Dendritic cell treated with granulocyte-macrophage colony-stimulating factor and Interleukin-4, amounts not matched to agents 40 ng/mL and 50 ng/mL, for 4 days (primary cell): ENCODE results near the gene OVAAL.

Experiments
- H3K27ac Mint-ChIP-seq: one replicate; pipeline ENCODE4 v1.8.0; 2022; ENCODE audit warnings: mild to moderate bottlenecking, mixed read lengths
- H3K27me3 Mint-ChIP-seq: one replicate; pipeline ENCODE4 v1.8.0; 2022; ENCODE audit warnings: mild to moderate bottlenecking, mixed read lengths
- H3K36me3 Mint-ChIP-seq: one replicate; pipeline ENCODE4 v1.8.0; 2022; ENCODE audit warnings: low read depth, mixed read lengths
- H3K4me1 Mint-ChIP-seq: one replicate; pipeline ENCODE4 v1.8.0; 2022; ENCODE audit warnings: low read depth, mixed read lengths
- H3K4me3 Mint-ChIP-seq: one replicate; pipeline ENCODE4 v1.8.0; 2022; ENCODE audit warnings: mild to moderate bottlenecking, moderate library complexity, mixed read lengths
- H3K9me3 Mint-ChIP-seq: one replicate; pipeline ENCODE4 v1.8.0; 2022; ENCODE audit warnings: mixed read lengths
- intact Hi-C: fragments of 100-400 bp; cut with micrococcal nuclease; formaldehyde crosslinking; loops from one replicate; pipeline ENCODE4 v1.15.0; 2022

Gene OVAAL

GRCh38 chr1:180594723-180595122 lies 36.0 kb downstream of the OVAAL start:
- no peaks in the 10 kb centered on the region for H3K36me3 Mint-ChIP-seq
- H3K27ac Mint-ChIP-seq: no peak overlapping the region
- intact Hi-C loops: no loop called here
- H3K27me3 Mint-ChIP-seq: no peaks in the 10 kb centered on the region
- H3K4me3 Mint-ChIP-seq: no peak overlapping the region
- no peaks in the 10 kb centered on the region for H3K9me3 Mint-ChIP-seq
- no peaks in the 10 kb centered on the region for H3K4me1 Mint-ChIP-seq

DNA sequence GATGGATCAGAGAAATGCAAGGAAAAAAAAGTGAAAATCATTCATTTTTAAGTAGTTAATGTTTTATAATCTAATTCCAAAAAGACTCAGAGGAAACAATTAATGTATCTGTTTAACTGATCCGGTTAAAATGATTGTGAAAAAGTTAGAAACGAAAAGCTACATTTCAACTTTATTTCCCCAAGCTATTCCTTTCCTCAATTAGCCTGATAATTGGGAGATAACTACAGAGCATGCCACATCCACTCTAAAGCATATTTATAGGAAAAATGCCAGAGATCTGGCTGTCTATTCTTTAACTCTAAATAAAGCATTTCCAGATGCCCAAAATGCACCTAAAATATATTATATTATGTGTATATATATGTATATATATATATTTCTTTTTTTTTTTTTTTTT lies 37.2 kb downstream of the OVAAL start:
- Mint-ChIP-seq H3K27me3 (no peaks in the 10 kb centered on the region), H3K27ac (no peak overlapping the region), H3K4me1 (no peaks in the 10 kb centered on the region), H3K9me3 (no peaks in the 10 kb centered on the region), H3K36me3 (no peaks in the 10 kb centered on the region), H3K4me3 (no peak overlapping the region)
- intact Hi-C loops: no loop called here

GRCh38 chr1:180597520-180597919 lies 38.8 kb downstream of the OVAAL start:
- H3K36me3 Mint-ChIP-seq: no peaks in the 10 kb centered on the region
- no peak overlapping the region for H3K27ac Mint-ChIP-seq
- no peaks in the 10 kb centered on the region for H3K9me3 Mint-ChIP-seq
- intact Hi-C loops: no loop called here
- H3K4me1 Mint-ChIP-seq: no peaks in the 10 kb centered on the region
- peaks cover 4% of the 10 kb centered on the region for H3K27me3 Mint-ChIP-seq
- no peak overlapping the region for H3K4me3 Mint-ChIP-seq

- H3K27ac Mint-ChIP-seq: no peak overlapping the region
- intact Hi-C loops: no loop called here
- peaks cover 4% of the 10 kb centered on the region for H3K27me3 Mint-ChIP-seq
- no peaks in the 10 kb centered on the region for H3K36me3 Mint-ChIP-seq
- H3K4me1 Mint-ChIP-seq: no peaks in the 10 kb centered on the region
- no peak overlapping the region for H3K4me3 Mint-ChIP-seq
- H3K9me3 Mint-ChIP-seq: no peaks in the 10 kb centered on the region
These were observed 39.7 kb downstream of the OVAAL start for GRCh38 chr1:180598333-180598974.

DNA sequence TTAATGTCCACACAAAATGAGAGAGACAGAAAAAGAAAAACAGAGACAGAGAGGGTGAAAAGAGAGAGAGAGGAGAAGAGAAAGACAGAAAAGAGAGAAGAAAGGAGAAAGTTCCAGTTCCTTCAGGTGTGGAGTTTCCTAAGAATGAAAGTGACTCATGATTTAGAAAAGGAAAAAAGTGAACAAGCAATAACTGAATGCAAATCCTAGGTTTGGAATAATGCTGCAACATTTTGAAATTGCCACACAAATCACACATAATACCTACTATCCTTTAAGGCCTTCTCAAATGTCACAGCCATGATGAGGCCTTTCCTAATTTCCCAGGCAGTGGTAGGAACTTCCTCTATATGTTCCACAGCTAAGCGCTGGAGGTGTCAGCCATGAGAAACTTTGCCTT lies 41.6 kb downstream of the OVAAL start:
- Mint-ChIP-seq H3K4me3 (no peak overlapping the region), H3K36me3 (no peaks in the 10 kb centered on the region), H3K27me3 (peaks cover 4% of the 10 kb centered on the region), H3K9me3 (no peaks in the 10 kb centered on the region), H3K27ac (no peak overlapping the region), H3K4me1 (no peaks in the 10 kb centered on the region)
- intact Hi-C loops: no loop called here

- H3K27me3 Mint-ChIP-seq: peaks cover 4% of the 10 kb centered on the region
- intact Hi-C loops: no loop called here
- no peaks in the 10 kb centered on the region for H3K9me3 Mint-ChIP-seq
- H3K36me3 Mint-ChIP-seq: no peaks in the 10 kb centered on the region
- no peaks in the 10 kb centered on the region for H3K4me1 Mint-ChIP-seq
- no peak overlapping the region for H3K27ac Mint-ChIP-seq
- H3K4me3 Mint-ChIP-seq: no peak overlapping the region
These were observed 42.7 kb downstream of the OVAAL start for GRCh38 chr1:180601512-180601911.

DNA sequence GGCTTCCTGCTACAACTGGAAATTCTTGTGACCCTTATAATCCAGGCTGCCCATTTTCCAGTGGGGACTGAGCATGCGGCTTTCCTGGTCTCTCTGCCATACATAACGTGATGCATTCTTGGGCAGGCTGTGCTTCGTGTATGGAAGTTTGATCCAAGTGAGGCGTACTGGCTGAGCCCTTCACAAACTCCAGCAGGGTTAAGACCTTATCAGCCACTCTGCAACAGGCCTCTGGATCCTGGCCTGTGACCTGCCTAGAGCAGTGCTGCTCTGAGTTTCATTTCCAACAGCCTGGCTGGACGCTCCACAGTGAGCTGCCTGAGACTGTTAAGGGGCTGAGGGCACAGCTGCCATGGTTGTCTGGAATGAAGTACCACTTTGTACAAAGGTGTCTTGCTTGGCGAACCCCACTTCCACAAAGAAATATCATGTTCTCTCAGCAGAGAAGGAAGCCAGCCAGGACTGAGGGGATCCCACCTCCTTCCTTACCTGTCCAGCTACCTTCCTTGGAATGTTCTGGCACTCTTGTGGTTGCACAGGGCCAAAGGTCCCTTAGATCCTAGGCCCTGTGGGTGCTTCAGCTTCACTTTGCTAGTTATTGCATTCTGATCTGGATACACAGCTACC lies 44.6 kb downstream of the OVAAL start:
- Mint-ChIP-seq H3K36me3 (no peaks in the 10 kb centered on the region), H3K4me3 (no peak overlapping the region), H3K9me3 (no peaks in the 10 kb centered on the region), H3K4me1 (no peaks in the 10 kb centered on the region), H3K27ac (no peak overlapping the region), H3K27me3 (peaks cover 4% of the 10 kb centered on the region)
- intact Hi-C loops: no loop called here

- no peaks in the 10 kb centered on the region for H3K36me3 Mint-ChIP-seq
- no peak overlapping the region for H3K27ac Mint-ChIP-seq
- H3K4me3 Mint-ChIP-seq: no peak overlapping the region
- H3K27me3 Mint-ChIP-seq: peaks cover 4% of the 10 kb centered on the region
- intact Hi-C loops: no loop called here
- no peaks in the 10 kb centered on the region for H3K4me1 Mint-ChIP-seq
- H3K9me3 Mint-ChIP-seq: no peaks in the 10 kb centered on the region
These were observed 45.1 kb downstream of the OVAAL start for GRCh38 chr1:180603850-180604226.

- Mint-ChIP-seq H3K27ac (no peak overlapping the region), H3K36me3 (no peaks in the 10 kb centered on the region), H3K4me3 (no peak overlapping the region), H3K27me3 (peaks cover 4% of the 10 kb centered on the region), H3K4me1 (peaks cover 11% of the 10 kb centered on the region), H3K9me3 (no peaks in the 10 kb centered on the region)
- intact Hi-C loops: no loop called here
These were observed 47.4 kb downstream of the OVAAL start for GRCh38 chr1:180606155-180606554.

DNA sequence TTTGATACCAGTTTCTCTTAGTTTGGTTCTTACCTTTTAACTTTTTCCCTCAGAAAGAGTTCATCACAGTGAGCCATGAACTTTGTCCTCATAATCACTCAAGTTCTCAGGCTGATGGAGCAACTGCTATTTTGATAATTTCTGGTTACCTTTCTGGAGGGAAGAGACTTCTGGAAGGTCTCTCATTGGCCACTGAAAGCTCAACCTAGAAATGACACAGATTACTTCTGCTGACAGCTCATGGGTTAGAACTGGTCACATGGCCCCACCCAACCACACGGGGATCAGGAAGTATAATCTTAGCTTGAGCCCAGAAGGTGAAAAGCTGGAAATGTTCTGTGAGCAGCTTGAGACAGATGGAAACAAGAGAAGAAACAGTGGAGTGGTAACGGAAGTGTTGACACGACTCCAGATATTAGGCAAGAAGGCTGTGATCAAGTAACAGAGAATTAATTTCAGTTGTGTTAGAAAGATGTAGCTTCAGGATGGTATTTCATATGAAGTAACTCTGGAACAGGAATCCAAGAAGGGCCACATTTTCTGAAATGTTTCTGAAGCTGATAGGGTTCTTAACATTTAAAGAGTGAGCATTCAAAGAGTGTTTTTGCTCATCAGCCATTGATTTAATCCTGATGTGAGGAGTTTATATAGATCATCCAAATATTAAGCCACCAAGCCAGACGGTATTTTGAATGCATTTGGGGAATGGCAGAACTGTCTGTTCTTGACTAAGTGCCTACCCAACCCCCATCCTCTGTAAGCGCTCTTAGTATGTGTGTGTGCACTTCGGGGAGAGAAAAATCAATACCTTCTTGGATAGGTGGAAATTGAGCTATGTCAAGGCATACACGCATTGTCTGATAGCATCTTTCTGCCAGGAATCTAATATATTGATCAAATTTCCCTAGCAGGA lies 51.1 kb downstream of the OVAAL start:
- peak overlapping the region; percentile 8 for H3K27ac Mint-ChIP-seq
- no peak overlapping the region for H3K4me3 Mint-ChIP-seq
- intact Hi-C loops: no loop called here
- H3K4me1 Mint-ChIP-seq: peaks cover 17% of the 10 kb centered on the region
- H3K36me3 Mint-ChIP-seq: no peaks in the 10 kb centered on the region
- H3K9me3 Mint-ChIP-seq: no peaks in the 10 kb centered on the region
- H3K27me3 Mint-ChIP-seq: no peaks in the 10 kb centered on the region

DNA sequence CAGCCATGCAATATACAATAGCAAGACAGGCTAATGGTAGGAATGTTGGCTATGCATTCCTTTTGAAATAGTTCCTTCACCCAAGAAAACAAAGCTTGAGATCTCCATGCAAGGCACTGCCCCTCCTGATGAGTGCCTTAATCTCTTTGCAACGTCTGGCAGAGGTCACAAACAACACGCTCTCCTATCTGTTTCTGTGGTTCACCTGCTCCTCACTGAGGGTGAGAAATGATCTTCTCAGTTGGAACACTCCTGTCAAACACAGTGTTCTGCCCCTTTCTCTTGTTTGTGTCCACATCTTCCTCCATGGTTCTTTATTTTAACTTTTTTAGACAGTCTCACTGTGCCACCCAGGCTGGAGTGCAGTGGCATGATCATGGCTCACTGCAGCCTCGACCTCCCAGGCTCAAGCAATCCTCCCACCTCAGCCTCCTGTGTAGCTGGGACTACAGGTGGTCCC lies 51.8 kb downstream of the OVAAL start:
- Mint-ChIP-seq H3K9me3 (no peaks in the 10 kb centered on the region), H3K36me3 (no peaks in the 10 kb centered on the region), H3K27me3 (no peaks in the 10 kb centered on the region), H3K4me3 (no peak overlapping the region), H3K27ac (peak overlapping the region; percentile 17), H3K4me1 (peaks cover 17% of the 10 kb centered on the region)
- intact Hi-C loops: no loop called here

GRCh38 chr1:180611016-180611930 lies 52.5 kb downstream of the OVAAL start:
- Mint-ChIP-seq H3K36me3 (no peaks in the 10 kb centered on the region), H3K4me1 (peaks cover 17% of the 10 kb centered on the region), H3K27ac (peak overlapping the region; percentile 17), H3K27me3 (no peaks in the 10 kb centered on the region), H3K9me3 (no peaks in the 10 kb centered on the region), H3K4me3 (no peak overlapping the region)
- intact Hi-C loops: no loop called here

DNA sequence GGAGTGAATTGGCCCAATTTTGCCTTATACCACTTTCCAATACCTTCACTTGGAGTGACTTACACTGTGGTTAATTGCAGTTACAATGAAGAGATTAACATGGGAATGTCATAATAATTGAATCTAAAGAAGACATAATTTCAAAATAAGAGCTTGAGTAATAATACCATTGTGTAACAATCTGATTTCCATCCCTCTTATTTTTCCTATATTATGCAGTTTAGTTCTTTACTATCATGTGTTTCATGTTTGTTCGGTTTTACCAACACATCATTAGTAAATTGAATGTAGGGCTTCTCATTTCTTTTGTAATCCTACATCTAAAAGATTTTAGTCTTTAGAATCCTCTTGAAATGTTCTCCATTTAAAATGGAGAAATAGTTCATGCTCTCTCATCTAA lies 53.9 kb downstream of the OVAAL start:
- H3K27me3 Mint-ChIP-seq: no peaks in the 10 kb centered on the region
- H3K4me3 Mint-ChIP-seq: no peak overlapping the region
- no peaks in the 10 kb centered on the region for H3K36me3 Mint-ChIP-seq
- intact Hi-C loops: no loop called here
- peaks cover 17% of the 10 kb centered on the region for H3K4me1 Mint-ChIP-seq
- H3K27ac Mint-ChIP-seq: no peak overlapping the region
- no peaks in the 10 kb centered on the region for H3K9me3 Mint-ChIP-seq
